ENCODE data around the gene SNAI3.

Gene SNAI3

DNA sequence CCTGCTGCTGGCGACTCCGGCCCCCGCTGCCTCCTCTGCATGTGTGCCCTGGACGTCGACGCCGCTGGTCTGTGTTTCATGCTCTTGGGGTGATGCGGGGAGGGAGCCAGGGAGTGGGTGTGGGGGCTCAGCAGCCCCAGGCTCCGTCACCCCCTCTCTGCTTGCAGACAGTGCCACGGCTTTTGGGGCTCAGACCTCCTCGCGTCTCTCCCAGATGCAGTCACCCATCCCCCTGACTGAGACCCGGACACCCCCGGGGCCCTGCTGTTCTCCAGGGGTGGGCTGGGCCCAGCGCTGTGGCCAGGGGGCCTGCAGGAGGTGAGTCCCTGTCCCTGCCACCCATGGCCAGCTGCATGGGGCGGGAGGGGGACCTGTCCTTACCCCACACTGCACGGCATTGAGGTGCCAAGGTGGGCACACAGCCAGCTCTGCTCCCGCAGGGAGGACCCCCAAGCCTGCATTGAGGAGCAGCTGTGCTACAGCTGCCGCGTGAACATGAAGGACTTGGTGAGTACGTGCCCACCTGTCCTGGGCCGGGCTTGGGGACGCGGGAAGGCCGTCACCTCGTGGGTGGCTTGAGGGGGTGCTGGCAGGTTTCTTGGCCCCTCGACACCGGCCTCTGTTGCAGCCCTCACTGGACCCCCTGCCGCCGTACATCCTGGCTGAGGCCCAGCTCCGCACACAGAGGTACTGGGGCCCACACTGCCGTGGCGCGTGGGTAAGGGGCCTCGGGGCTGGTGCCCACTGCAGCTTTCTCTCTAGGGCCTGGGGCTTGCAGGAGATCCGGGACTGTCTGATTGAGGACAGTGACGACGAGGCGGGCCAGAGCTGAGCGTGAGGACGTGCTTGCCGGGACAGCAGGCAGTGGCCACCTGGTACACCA, 28.4 kb upstream of the SNAI3 start:
- H3K9me3 ChIP-seq (ENCODE audit: control insufficient read depth in 5 of 5, low read length in 5 of 5): no peaks in the 10 kb centered on the region
- peaks cover 0 to 68% (median 64%) of the 10 kb centered on the region in 5 donors for H3K36me3 ChIP-seq (ENCODE audit: control insufficient read depth in 5 of 5, insufficient read depth in 5 of 5, low read length in 5 of 5)
- H3K4me1 ChIP-seq (ENCODE audit: control insufficient read depth in 5 of 5, insufficient read depth in 5 of 5, low read length in 5 of 5): peaks cover 0 to 24% (median 10%) of the 10 kb centered on the region in 5 donors
- H3K27me3 ChIP-seq (ENCODE audit: control insufficient read depth in 5 of 5, insufficient read depth in 4 of 5, low read length in 5 of 5): no peaks in the 10 kb centered on the region
- H3K4me3 ChIP-seq (ENCODE audit: low read depth in 1 of 5, low read length in 5 of 5): no peak overlapping the region
- no peak overlapping the region for H3K27ac ChIP-seq (ENCODE audit: low read depth, low read length)
- H3K9ac ChIP-seq (ENCODE audit: low read length in 5 of 5): no peak overlapping the region

- Histone ChIP-seq H3K9me3 (ENCODE audit: control insufficient read depth in 5 of 5, low read length in 5 of 5) (no peaks in the 10 kb centered on the region), H3K4me3 (ENCODE audit: low read depth in 1 of 5, low read length in 5 of 5) (no peak overlapping the region), H3K27me3 (ENCODE audit: control insufficient read depth in 5 of 5, insufficient read depth in 4 of 5, low read length in 5 of 5) (no peaks in the 10 kb centered on the region), H3K9ac (ENCODE audit: low read length in 5 of 5) (no peak overlapping the region), H3K27ac (ENCODE audit: low read depth, low read length) (no peak overlapping the region), H3K4me1 (ENCODE audit: control insufficient read depth in 5 of 5, insufficient read depth in 5 of 5, low read length in 5 of 5) (peaks cover 0 to 15% (median 1%) of the 10 kb centered on the region in 5 donors), H3K36me3 (ENCODE audit: control insufficient read depth in 5 of 5, insufficient read depth in 5 of 5, low read length in 5 of 5) (peaks cover 0 to 61% (median 56%) of the 10 kb centered on the region in 5 donors)
Measured at GRCh38 chr16:88713568-88714419, 27.5 kb upstream of the SNAI3 start.

DNA sequence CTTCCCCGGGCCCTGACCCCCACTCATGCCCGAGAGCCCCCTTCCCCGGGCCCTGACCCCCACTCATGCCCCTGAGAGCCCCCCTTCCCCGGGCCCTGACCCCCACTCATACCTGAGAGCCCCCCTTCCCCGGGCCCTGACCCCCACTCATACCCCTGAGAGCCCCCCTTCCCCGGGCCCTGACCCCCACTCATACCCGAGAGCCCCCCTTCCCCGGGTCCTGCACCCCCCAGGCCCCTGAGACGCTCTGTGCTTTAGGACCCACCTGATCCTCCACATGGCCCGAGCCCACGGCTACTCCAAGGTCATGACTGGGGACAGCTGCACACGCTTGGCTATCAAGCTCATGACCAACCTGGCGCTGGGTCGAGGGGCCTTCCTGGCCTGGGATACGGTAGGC, 26.7 kb upstream of the SNAI3 start:
- peaks cover 0 to 11% (median 0%) of the 10 kb centered on the region in 5 donors for H3K4me1 ChIP-seq (ENCODE audit: control insufficient read depth in 5 of 5, insufficient read depth in 5 of 5, low read length in 5 of 5)
- H3K9ac ChIP-seq (ENCODE audit: low read length in 5 of 5): no peak overlapping the region
- no peaks in the 10 kb centered on the region for H3K27me3 ChIP-seq (ENCODE audit: control insufficient read depth in 5 of 5, insufficient read depth in 4 of 5, low read length in 5 of 5)
- no peak overlapping the region for H3K4me3 ChIP-seq (ENCODE audit: low read depth in 1 of 5, low read length in 5 of 5)
- no peaks in the 10 kb centered on the region for H3K9me3 ChIP-seq (ENCODE audit: control insufficient read depth in 5 of 5, low read length in 5 of 5)
- H3K27ac ChIP-seq (ENCODE audit: low read depth, low read length): no peak overlapping the region
- H3K36me3 ChIP-seq (ENCODE audit: control insufficient read depth in 5 of 5, insufficient read depth in 5 of 5, low read length in 5 of 5): peaks cover 0 to 53% (median 48%) of the 10 kb centered on the region in 5 donors

GRCh38 chr16:88712362-88712979, 26.2 kb upstream of the SNAI3 start:
- peaks cover 0 to 47% (median 44%) of the 10 kb centered on the region in 5 donors for H3K36me3 ChIP-seq (ENCODE audit: control insufficient read depth in 5 of 5, insufficient read depth in 5 of 5, low read length in 5 of 5)

DNA sequence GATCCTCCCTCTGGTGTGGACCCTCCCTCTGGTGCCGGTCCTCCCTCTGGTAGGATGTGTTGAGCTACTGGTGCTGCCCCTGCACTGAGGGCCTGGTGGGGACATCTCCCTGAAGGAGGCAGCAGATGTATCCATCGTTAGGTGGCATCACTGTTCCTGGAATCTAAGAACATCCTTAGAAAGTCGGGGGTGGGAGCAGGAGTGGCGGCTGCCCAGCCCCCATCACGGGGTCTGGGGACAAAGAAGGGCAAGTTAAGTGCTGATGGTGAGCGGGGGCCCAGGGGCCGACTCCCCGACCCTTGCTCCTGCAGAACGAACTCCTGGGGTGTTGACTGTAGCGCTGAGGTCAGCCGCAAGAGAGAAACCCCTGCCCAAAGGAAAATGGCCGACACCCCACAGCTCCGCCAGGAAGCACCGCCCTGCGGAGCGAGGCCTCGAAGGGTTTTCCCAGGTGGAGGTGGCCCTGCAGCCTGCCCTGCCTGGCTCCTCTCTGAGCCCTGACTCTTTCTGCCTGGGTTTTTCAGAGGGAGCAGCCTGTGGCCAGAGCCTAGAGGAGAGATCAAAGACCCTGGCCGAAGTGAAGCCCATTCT, 25.5 kb upstream of the SNAI3 start:
- peaks cover 2 to 20% (median 9%) of the 10 kb centered on the region in 5 donors for H3K4me1 ChIP-seq (ENCODE audit: control insufficient read depth in 5 of 5, insufficient read depth in 5 of 5, low read length in 5 of 5)
- H3K9me3 ChIP-seq (ENCODE audit: control insufficient read depth in 5 of 5, low read length in 5 of 5): no peaks in the 10 kb centered on the region
- H3K4me3 ChIP-seq (ENCODE audit: low read depth in 1 of 5, low read length in 5 of 5): no peak overlapping the region
- peaks cover 0 to 41% (median 37%) of the 10 kb centered on the region in 5 donors for H3K36me3 ChIP-seq (ENCODE audit: control insufficient read depth in 5 of 5, insufficient read depth in 5 of 5, low read length in 5 of 5)
- H3K27ac ChIP-seq (ENCODE audit: low read depth, low read length): no peak overlapping the region
- H3K27me3 ChIP-seq (ENCODE audit: control insufficient read depth in 5 of 5, insufficient read depth in 4 of 5, low read length in 5 of 5): no peaks in the 10 kb centered on the region
- H3K9ac ChIP-seq (ENCODE audit: low read length in 5 of 5): no peak overlapping the region

More at GRCh38 chr16:88712362-88712979, 26.2 kb upstream of the SNAI3 start:
- H3K27me3 ChIP-seq (ENCODE audit: control insufficient read depth in 5 of 5, insufficient read depth in 4 of 5, low read length in 5 of 5): no peaks in the 10 kb centered on the region
- no peak overlapping the region for H3K4me3 ChIP-seq (ENCODE audit: low read depth in 1 of 5, low read length in 5 of 5)
- no peak overlapping the region for H3K27ac ChIP-seq (ENCODE audit: low read depth, low read length)
- H3K9me3 ChIP-seq (ENCODE audit: control insufficient read depth in 5 of 5, low read length in 5 of 5): no peaks in the 10 kb centered on the region
- H3K9ac ChIP-seq (ENCODE audit: low read length in 5 of 5): no peak overlapping the region
- H3K4me1 ChIP-seq (ENCODE audit: control insufficient read depth in 5 of 5, insufficient read depth in 5 of 5, low read length in 5 of 5): peaks cover 0 to 14% (median 3%) of the 10 kb centered on the region in 5 donors

DNA sequence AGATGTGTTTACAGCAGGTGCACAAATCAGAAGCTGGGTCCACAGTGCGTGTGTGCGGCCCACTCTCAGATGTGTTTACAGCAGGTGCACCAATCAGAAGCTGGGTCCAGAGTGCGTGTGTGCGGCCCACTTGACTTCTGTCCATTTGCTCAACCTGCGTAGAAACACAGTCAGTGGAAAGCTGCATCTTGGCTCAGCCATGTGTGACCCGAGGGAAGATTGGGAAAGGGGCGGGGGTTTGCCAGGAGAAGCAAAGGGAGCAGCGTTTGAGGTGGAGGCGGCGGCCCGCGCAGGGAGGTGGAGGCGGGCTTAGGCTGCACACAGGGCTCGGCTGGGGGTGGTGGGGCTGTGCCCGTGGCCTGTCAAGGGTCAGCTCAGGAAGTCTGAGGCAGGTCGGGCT, 24.2 kb upstream of the SNAI3 start:
- H3K9ac ChIP-seq (ENCODE audit: low read length in 5 of 5): no peak overlapping the region
- H3K27me3 ChIP-seq (ENCODE audit: control insufficient read depth in 5 of 5, insufficient read depth in 4 of 5, low read length in 5 of 5): no peaks in the 10 kb centered on the region
- H3K4me3 ChIP-seq (ENCODE audit: low read depth in 1 of 5, low read length in 5 of 5): no peak overlapping the region
- H3K27ac ChIP-seq (ENCODE audit: low read depth, low read length): no peak overlapping the region
- H3K4me1 ChIP-seq (ENCODE audit: control insufficient read depth in 5 of 5, insufficient read depth in 5 of 5, low read length in 5 of 5): peaks cover 4 to 27% (median 16%) of the 10 kb centered on the region in 5 donors
- H3K36me3 ChIP-seq (ENCODE audit: control insufficient read depth in 5 of 5, insufficient read depth in 5 of 5, low read length in 5 of 5): peaks cover 0 to 28% (median 24%) of the 10 kb centered on the region in 5 donors
- no peaks in the 10 kb centered on the region for H3K9me3 ChIP-seq (ENCODE audit: control insufficient read depth in 5 of 5, low read length in 5 of 5)

- Histone ChIP-seq H3K9ac (ENCODE audit: low read length in 5 of 5) (peak overlapping the region; percentile 71 to 97 (median 96)), H3K9me3 (ENCODE audit: control insufficient read depth in 5 of 5, low read length in 5 of 5) (no peaks in the 10 kb centered on the region), H3K27ac (ENCODE audit: low read depth, low read length) (peak overlapping the region; percentile 81), H3K27me3 (ENCODE audit: control insufficient read depth in 5 of 5, insufficient read depth in 4 of 5, low read length in 5 of 5) (no peaks in the 10 kb centered on the region), H3K4me1 (ENCODE audit: control insufficient read depth in 5 of 5, insufficient read depth in 5 of 5, low read length in 5 of 5) (peaks cover 10 to 58% (median 47%) of the 10 kb centered on the region in 5 donors), H3K36me3 (ENCODE audit: control insufficient read depth in 5 of 5, insufficient read depth in 5 of 5, low read length in 5 of 5) (peaks cover 0 to 8% (median 2%) of the 10 kb centered on the region in 5 donors), H3K4me3 (ENCODE audit: low read depth in 1 of 5, low read length in 5 of 5) (peak overlapping the region; percentile 90 to 98 (median 96))
Measured at GRCh38 chr16:88706965-88707826, 20.9 kb upstream of the SNAI3 start.

GRCh38 chr16:88706229-88706964, 20.1 kb upstream of the SNAI3 start, which contains the start of the genes CTU2 and RNF166:
Gene CTU2 (plus strand): TSS chr16:88706503. CDS start chr16:88706531, 28 bp downstream.
Gene RNF166 (minus strand): TSS chr16:88706408. CDS start chr16:88706325, 83 bp downstream.
- Histone ChIP-seq H3K4me1 (ENCODE audit: control insufficient read depth in 5 of 5, insufficient read depth in 5 of 5, low read length in 5 of 5) (peaks cover 14 to 66% (median 55%) of the 10 kb centered on the region in 5 donors), H3K4me3 (ENCODE audit: low read depth in 1 of 5, low read length in 5 of 5) (peak within 1 kb of the TSS; percentile 90 to 98 (median 96)), H3K27ac (ENCODE audit: low read depth, low read length) (peak within 1 kb of the TSS; percentile 81), H3K9ac (ENCODE audit: low read length in 5 of 5) (peak within 1 kb of the TSS; percentile 79 to 97 (median 96)), H3K27me3 (ENCODE audit: control insufficient read depth in 5 of 5, insufficient read depth in 4 of 5, low read length in 5 of 5) (no peaks in the 10 kb centered on the region), H3K36me3 (ENCODE audit: control insufficient read depth in 5 of 5, insufficient read depth in 5 of 5, low read length in 5 of 5) (peaks cover 0 to 8% (median 3%) of the 10 kb centered on the region in 5 donors), H3K9me3 (ENCODE audit: control insufficient read depth in 5 of 5, low read length in 5 of 5) (no peaks in the 10 kb centered on the region)
